Keratinocyte (primary cell): ENCODE data around the gene SOWAHB. TPM values are rescaled to one million over a fixed set of nuclear protein-coding genes. Genes with fewer than 3 reads are reported as not detected.

Experiments used
- DNase-seq: peaks from one replicate; pipeline ENCODE4 v3.0.0-alpha.2; 2011; ENCODE audit warnings: low read depth, missing footprints, low spot score
- FAIRE-seq: peaks from 2 replicates; lab custom pipeline; 2011; peaks lifted over from hg19 to GRCh38; lab: Jason Lieb, UNC
- H2AFZ ChIP-seq: 2 replicates; pipeline ENCODE4 v1.6.0; 2012; ENCODE audit warnings: low read length, control low read depth, inconsistent platforms; ENCODE audit not compliant: control insufficient read depth
- H3K27ac ChIP-seq: 2 replicates; pipeline ENCODE4 v1.5.1; 2011; ENCODE audit warnings: low read length; ENCODE audit not compliant: control insufficient read depth, insufficient read depth
- H3K27me3 ChIP-seq: 3 replicates; pipeline ENCODE4 v1.6.0; 2011; ENCODE audit warnings: low read length; ENCODE audit not compliant: control insufficient read depth, insufficient read depth; ENCODE audit errors: extremely low read depth
- H3K36me3 ChIP-seq, 2 experiments: 2 replicates in 1 of 2; 3 replicates in 1 of 2; pipeline ENCODE4 v1.5.1; 2011; ENCODE audit warnings: low read length in 2 of 2, mild to moderate bottlenecking in 1 of 2; ENCODE audit not compliant: control insufficient read depth in 2 of 2, insufficient read depth in 2 of 2; ENCODE audit errors: extremely low read depth in 1 of 2
- H3K4me1 ChIP-seq: 3 replicates; pipeline ENCODE4 v1.5.1; 2011; ENCODE audit warnings: low read length; ENCODE audit not compliant: control insufficient read depth, insufficient read depth; ENCODE audit errors: extremely low read depth
- H3K4me2 ChIP-seq: 3 replicates; pipeline ENCODE4 v1.6.0; 2011; ENCODE audit warnings: low read depth, low read length; ENCODE audit not compliant: control insufficient read depth, insufficient read depth; ENCODE audit errors: extremely low read depth
- H3K4me3 ChIP-seq, 3 experiments: fragments of 200-600 bp in 1 of 3; sonication (generic) in 1 of 3; 2 replicates in 2 of 3; 3 replicates in 1 of 3; pipeline ENCODE4 v1.5.1; 2011 to 2016; ENCODE audit warnings: low read length in 3 of 3, mild to moderate bottlenecking in 3 of 3, control low read depth in 2 of 3, inconsistent platforms in 1 of 3, low read depth in 1 of 3, mixed read lengths in 1 of 3, mixed run types in 1 of 3, moderate library complexity in 1 of 3; ENCODE audit not compliant: control insufficient read depth in 2 of 3, insufficient read depth in 2 of 3; ENCODE audit errors: extremely low read depth in 1 of 3
- H3K79me2 ChIP-seq: 2 replicates; pipeline ENCODE4 v1.6.0; 2012; ENCODE audit warnings: low read length; ENCODE audit not compliant: control insufficient read depth, insufficient read depth
- H3K9ac ChIP-seq: 3 replicates; pipeline ENCODE4 v1.6.0; 2011; ENCODE audit warnings: low read length; ENCODE audit not compliant: control insufficient read depth, insufficient read depth; ENCODE audit errors: extremely low read depth
- H3K9me1 ChIP-seq: 3 replicates; pipeline ENCODE4 v1.6.0; 2011; ENCODE audit warnings: low read length; ENCODE audit not compliant: control insufficient read depth, insufficient read depth; ENCODE audit errors: extremely low read depth
- H3K9me3 ChIP-seq: 2 replicates; pipeline ENCODE4 v1.5.1; 2012; ENCODE audit warnings: low read depth, low read length; ENCODE audit not compliant: control insufficient read depth
- H4K20me1 ChIP-seq: 3 replicates; pipeline ENCODE4 v1.6.0; 2011; ENCODE audit warnings: low read length; ENCODE audit not compliant: control insufficient read depth, insufficient read depth; ENCODE audit errors: extremely low read depth
- EZH2 ChIP-seq: IDR thresholded peaks from one replicate; pipeline ENCODE4 v1.6.1; 2012; ENCODE audit warnings: inconsistent platforms, mild to moderate bottlenecking, low read length, moderate library complexity
- dilution Hi-C: fragments of 300-500 bp; cut with MboI; formaldehyde crosslinking; loops from one replicate; pipeline ENCODE4 v1.7.0; 2020; ENCODE audit warnings: low sequenced_read_pairs; ENCODE audit not compliant: extremely low pct_ligation_motif_present
- polyA plus RNA-seq, 5 experiments: library from polyadenylated mRNA; depleted of rRNA in 3 of 5; stranded (reverse) in 3 of 5; stranded (forward) in 1 of 5; unstranded in 1 of 5; fragments of >200 nt; gene quantifications; 1 replicate in 1 of 5; 2 replicates in 3 of 5; 3 replicates in 1 of 5; pipeline versions ENCODE4 v1.2.1 to v1.2.3, GENCODE V29; 2011 to 2012; ENCODE audit warnings: missing spikeins in 2 of 5, low read depth in 1 of 5, low replicate concordance in 1 of 5
- TF ChIP-seq, protein P1 (sequence below), 3 experiments: IDR thresholded peaks in 1 of 3; conservative IDR thresholded peaks in 1 of 3; optimal IDR thresholded peaks in 1 of 3; 2 replicates in 2 of 3; 3 replicates in 1 of 3; pipeline versions ENCODE3 to v1.5.1; 2011; ENCODE audit warnings: low read length in 3 of 3, mild to moderate bottlenecking in 3 of 3, moderate library complexity in 2 of 3, control low read depth in 1 of 3, inconsistent platforms in 1 of 3; ENCODE audit not compliant: insufficient read depth in 2 of 3; ENCODE audit errors: extremely low read depth in 1 of 3

Gene SOWAHB
- polyA plus RNA-seq, 1 donor (not counting 4 experiments of a cell fraction or from before 2014, with no cell fraction given) = 0.18 TPM

DNA sequence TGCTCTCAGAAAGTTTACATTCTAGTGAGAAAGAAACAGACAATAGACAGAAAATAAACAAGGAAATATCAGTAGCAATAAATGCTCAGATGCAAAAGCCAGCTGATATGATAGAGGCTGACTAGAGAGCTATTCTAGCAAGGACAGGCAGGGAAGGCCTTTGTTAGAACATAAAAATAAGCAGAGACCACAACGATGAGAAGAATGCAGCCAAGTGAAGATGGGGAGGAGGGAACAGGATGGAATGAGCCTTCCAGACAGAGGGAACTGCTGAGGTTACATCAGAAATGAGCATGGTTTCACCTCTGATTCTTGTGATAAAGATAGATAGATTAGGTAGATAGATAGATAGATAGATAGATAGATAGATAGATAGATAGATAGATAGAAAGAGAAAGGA lies 7.6 kb upstream of the SOWAHB start:
- DNase-seq = no peak
- H3K27ac ChIP-seq = no peak overlapping the region
- no peaks in the 10 kb centered on the region for H3K36me3 ChIP-seq
- no peaks in the 10 kb centered on the region for H3K9me1 ChIP-seq
- TF ChIP-seq, protein P1, sequence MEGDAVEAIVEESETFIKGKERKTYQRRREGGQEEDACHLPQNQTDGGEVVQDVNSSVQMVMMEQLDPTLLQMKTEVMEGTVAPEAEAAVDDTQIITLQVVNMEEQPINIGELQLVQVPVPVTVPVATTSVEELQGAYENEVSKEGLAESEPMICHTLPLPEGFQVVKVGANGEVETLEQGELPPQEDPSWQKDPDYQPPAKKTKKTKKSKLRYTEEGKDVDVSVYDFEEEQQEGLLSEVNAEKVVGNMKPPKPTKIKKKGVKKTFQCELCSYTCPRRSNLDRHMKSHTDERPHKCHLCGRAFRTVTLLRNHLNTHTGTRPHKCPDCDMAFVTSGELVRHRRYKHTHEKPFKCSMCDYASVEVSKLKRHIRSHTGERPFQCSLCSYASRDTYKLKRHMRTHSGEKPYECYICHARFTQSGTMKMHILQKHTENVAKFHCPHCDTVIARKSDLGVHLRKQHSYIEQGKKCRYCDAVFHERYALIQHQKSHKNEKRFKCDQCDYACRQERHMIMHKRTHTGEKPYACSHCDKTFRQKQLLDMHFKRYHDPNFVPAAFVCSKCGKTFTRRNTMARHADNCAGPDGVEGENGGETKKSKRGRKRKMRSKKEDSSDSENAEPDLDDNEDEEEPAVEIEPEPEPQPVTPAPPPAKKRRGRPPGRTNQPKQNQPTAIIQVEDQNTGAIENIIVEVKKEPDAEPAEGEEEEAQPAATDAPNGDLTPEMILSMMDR (optimal IDR thresholded peaks at IDR 0.05 in 1 of 3, IDR thresholded peaks at IDR 0.05 in 1 of 3, conservative IDR thresholded peaks at IDR 0.05 in 1 of 3; ENCODE audit: extremely low read depth in 1 of 3, insufficient read depth in 2 of 3, low read length in 3 of 3) = no peak
- TF ChIP-seq EZH2 = no peak
- H3K9me3 ChIP-seq = no peaks in the 10 kb centered on the region
- no peak for FAIRE-seq
- H3K79me2 ChIP-seq = no peaks in the 10 kb centered on the region
- dilution Hi-C loops = no loop called here
- H3K4me3 ChIP-seq = no peak overlapping the region
- H3K4me2 ChIP-seq = no peak overlapping the region
- no peak overlapping the region for H3K9ac ChIP-seq
- no peaks in the 10 kb centered on the region for H4K20me1 ChIP-seq
- no peaks in the 10 kb centered on the region for H3K27me3 ChIP-seq
- no peak overlapping the region for H2AFZ ChIP-seq
- no peaks in the 10 kb centered on the region for H3K4me1 ChIP-seq

GRCh38 chr4:76904646-76905190 lies 6.8 kb upstream of the SOWAHB start:
- Histone ChIP-seq H2AFZ (no peak overlapping the region), H3K4me3 (no peak overlapping the region), H3K4me2 (no peak overlapping the region), H3K4me1 (no peaks in the 10 kb centered on the region), H3K27me3 (no peaks in the 10 kb centered on the region), H3K9ac (no peak overlapping the region), H3K36me3 (no peaks in the 10 kb centered on the region), H3K79me2 (no peaks in the 10 kb centered on the region), H3K27ac (no peak overlapping the region), H3K9me1 (no peaks in the 10 kb centered on the region), H4K20me1 (no peaks in the 10 kb centered on the region), H3K9me3 (no peaks in the 10 kb centered on the region)
- dilution Hi-C loops = no loop called here
- DNase-seq (no peak), FAIRE-seq (peak; percentile 71)
- no peak for TF ChIP-seq EZH2
- TF ChIP-seq, protein P1 (optimal IDR thresholded peaks at IDR 0.05 in 1 of 3, IDR thresholded peaks at IDR 0.05 in 1 of 3, conservative IDR thresholded peaks at IDR 0.05 in 1 of 3; ENCODE audit: extremely low read depth in 1 of 3, insufficient read depth in 2 of 3, low read length in 3 of 3) = no peak
